PC-9 (cell line): ENCODE results near the gene SACM1L. TPM values are rescaled to one million over a fixed set of nuclear protein-coding genes. Genes with fewer than 3 reads are reported as not detected.

Experiments used
- BruUV-seq: library from RNA; stranded (reverse); fragments of 400-500 nt; replicated peaks from 2 replicates; lab custom pipeline; 2021; lab: Mats Ljungman, UMichigan
- CTCF ChIA-PET: fragments of 300-600 bp; sonication (Branson Sonifier 250); formaldehyde crosslinking; loops from one replicate; lab custom pipeline; 2022; ENCODE audit warnings: antibody characterized with exemption; lab: Charles Lee
- POLR2A ChIA-PET: fragments of 300-600 bp; sonication (Branson Sonifier 250); formaldehyde crosslinking; loops from one replicate; lab custom pipeline; 2022; ENCODE audit warnings: antibody characterized with exemption; ENCODE audit not compliant: unreplicated experiment; lab: Charles Lee
- DNase-seq, 2 experiments: peaks; one replicate each; pipeline versions ENCODE4 v3.0.0 to v3.0.0-alpha.2; 2015 to 2022; ENCODE audit warnings: mixed read lengths in 1 of 2
- H2AFZ ChIP-seq: fragments of 200-600 bp; sonication (generic); 2 replicates; pipeline ENCODE4 v1.8.1; 2017; ENCODE audit warnings: antibody characterized with exemption
- H3F3A ChIP-seq: fragments of 200-600 bp; sonication (generic); 2 replicates; pipeline ENCODE4 v1.8.1; 2017; ENCODE audit warnings: antibody characterized with exemption, mild to moderate bottlenecking, low read depth; ENCODE audit not compliant: insufficient read depth
- H3K27ac ChIP-seq: fragments of 200-600 bp; sonication (generic); 2 replicates; pipeline ENCODE4 v1.6.1; 2016; ENCODE audit warnings: mixed run types
- H3K27me3 ChIP-seq: fragments of 200-600 bp; sonication (generic); 2 replicates; pipeline ENCODE4 v1.6.1; 2016; ENCODE audit warnings: low read depth, mixed run types; ENCODE audit not compliant: insufficient read depth
- H3K36me3 ChIP-seq: fragments of 200-600 bp; sonication (generic); 2 replicates; pipeline ENCODE4 v1.6.1; 2016; ENCODE audit warnings: low read depth, mixed run types
- H3K4me1 ChIP-seq: fragments of 200-600 bp; sonication (generic); replicated peaks from 2 replicates; pipeline ENCODE4 v1.6.1; 2016; ENCODE audit warnings: mixed run types; ENCODE audit not compliant: insufficient read depth
- H3K4me2 ChIP-seq: fragments of 200-600 bp; sonication (generic); 2 replicates; pipeline ENCODE4 v1.6.1; 2017; ENCODE audit warnings: mixed run types
- H3K4me3 ChIP-seq: fragments of 200-600 bp; sonication (generic); 2 replicates; pipeline ENCODE4 v1.6.1; 2016; ENCODE audit warnings: mixed run types
- H3K79me2 ChIP-seq: fragments of 200-600 bp; sonication (generic); 2 replicates; pipeline ENCODE4 v1.6.1; 2017; ENCODE audit warnings: low read depth, mixed run types
- H3K9me2 ChIP-seq: fragments of 200-600 bp; sonication (generic); 2 replicates; pipeline ENCODE4 v1.8.1; 2017; ENCODE audit warnings: mild to moderate bottlenecking; ENCODE audit not compliant: insufficient read depth
- H3K9me3 ChIP-seq: fragments of 200-600 bp; sonication (generic); 2 replicates; pipeline ENCODE4 v1.8.1; 2016; ENCODE audit warnings: low read depth; ENCODE audit not compliant: insufficient read depth
- H4K20me1 ChIP-seq: fragments of 200-600 bp; sonication (generic); 2 replicates; pipeline ENCODE4 v1.8.1; 2017; ENCODE audit not compliant: insufficient read depth
- CTCF ChIP-seq: fragments of 200-600 bp; sonication (generic); conservative IDR thresholded peaks from 2 replicates; pipeline ENCODE4 v1.6.1; 2017; ENCODE audit warnings: mixed run types, antibody characterized with exemption, mild to moderate bottlenecking, moderate library complexity
- EZH2 ChIP-seq: fragments of 200-600 bp; sonication (generic); IDR thresholded peaks from 2 replicates; pipeline ENCODE4 v1.8.0; 2017; ENCODE audit warnings: antibody characterized with exemption, low read depth
- intact Hi-C: fragments of 100-400 bp; cut with micrococcal nuclease; formaldehyde crosslinking; loops from one replicate; pipeline ENCODE4 v1.10.0; 2022; ENCODE audit not compliant: unreplicated experiment
- total RNA-seq: library from RNA; stranded (reverse); gene quantifications from 2 replicates; pipeline ENCODE4 v1.2.3, GENCODE V29; 2021

SACM1L gene
- total RNA-seq, 1 experiment from 2014 or later: 33.9 TPM

- TF ChIP-seq EZH2 (no peak), CTCF (no peak)
- Histone ChIP-seq H3K4me1 (no peaks in the 10 kb centered on the region), H3K36me3 (peaks cover 10% of the 10 kb centered on the region; the same call in 1 of the 2 replicates), H3K9me3 (no peaks in the 10 kb centered on the region), H3K9me2 (no peaks in the 10 kb centered on the region), H3K27me3 (no peaks in the 10 kb centered on the region), H4K20me1 (no peaks in the 10 kb centered on the region), H3K4me3 (no peak overlapping the region), H2AFZ (no peak overlapping the region), H3K79me2 (no peaks in the 10 kb centered on the region), H3F3A (no peaks in the 10 kb centered on the region), H3K27ac (no peak overlapping the region), H3K4me2 (no peak overlapping the region)
- no TSS peak for BruUV-seq
- CTCF ChIA-PET: no interaction called here
- DNase-seq: no peak
- POLR2A ChIA-PET: no interaction called here
- intact Hi-C loops: no loop called here
Observed at GRCh38 chr3:45741742-45742460, 52.7 kb downstream of the SACM1L start.

GRCh38 chr3:45742461-45743089, 53.4 kb downstream of the SACM1L start:
- Histone ChIP-seq H3K9me2 (no peaks in the 10 kb centered on the region), H3K4me3 (no peak overlapping the region), H3K4me1 (no peaks in the 10 kb centered on the region), H3K9me3 (no peaks in the 10 kb centered on the region), H3K79me2 (no peaks in the 10 kb centered on the region), H3K27ac (no peak overlapping the region), H2AFZ (no peak overlapping the region), H3K36me3 (peaks cover 10% of the 10 kb centered on the region; the same call in 1 of the 2 replicates), H3K4me2 (no peak overlapping the region), H3F3A (no peaks in the 10 kb centered on the region), H4K20me1 (no peaks in the 10 kb centered on the region), H3K27me3 (no peaks in the 10 kb centered on the region)
- intact Hi-C loops: no loop called here
- ChIA-PET POLR2A (no interaction called here), CTCF (no interaction called here)
- BruUV-seq: no TSS peak
- TF ChIP-seq EZH2 (no peak), CTCF (no peak)
- no peak for DNase-seq

GRCh38 chr3:45746165-45746776, 57.1 kb downstream of the SACM1L start:
- Histone ChIP-seq H3K27me3 (no peaks in the 10 kb centered on the region), H2AFZ (no peak overlapping the region), H3K4me2 (no peak overlapping the region), H3K4me1 (no peaks in the 10 kb centered on the region), H3K4me3 (no peak overlapping the region), H3F3A (no peaks in the 10 kb centered on the region), H3K27ac (no peak overlapping the region), H4K20me1 (no peaks in the 10 kb centered on the region), H3K36me3 (no peaks in the 10 kb centered on the region), H3K79me2 (no peaks in the 10 kb centered on the region), H3K9me2 (no peaks in the 10 kb centered on the region), H3K9me3 (no peaks in the 10 kb centered on the region)
- intact Hi-C loops: no loop called here
- no peak for TF ChIP-seq CTCF
- TF ChIP-seq EZH2: no peak
- no TSS peak for BruUV-seq
- POLR2A ChIA-PET: no interaction called here
- CTCF ChIA-PET: no interaction called here
- DNase-seq: no peak
